Measurements from ENCODE around the gene RGL2. TPM values are rescaled to one million over a fixed set of nuclear protein-coding genes. Genes with fewer than 3 reads are reported as not detected.

The RGL2 gene
- polyA plus RNA-seq, 2 of the 4 experiments (the other 2 are of a cell fraction), result 11.6 to 13.9 TPM

DNA sequence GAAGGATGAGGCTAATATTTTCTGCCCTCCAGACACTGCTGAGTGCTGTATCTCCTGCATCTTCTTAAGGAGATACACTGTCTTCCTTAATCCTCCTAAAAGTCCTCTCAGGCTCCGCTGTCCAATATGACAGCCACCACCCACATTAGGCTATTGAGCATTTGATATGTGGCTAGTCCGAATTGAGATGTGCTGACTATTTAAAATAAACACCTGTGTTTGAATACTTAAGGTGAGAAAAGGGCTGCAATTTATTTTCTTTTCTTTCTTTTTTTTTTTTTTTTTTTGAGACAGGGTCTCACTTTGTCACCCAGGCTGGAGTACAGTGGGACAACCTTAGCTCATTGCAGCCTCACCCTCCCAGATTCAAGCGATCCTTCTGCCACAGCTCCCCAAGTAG lies 3.1 kb upstream of the RGL2 start:
- Histone ChIP-seq H3K9me3 (no peaks in the 10 kb centered on the region), H3K4me2 (no peak overlapping the region), H3K4me3 (no peak overlapping the region), H3K27ac (no peak overlapping the region), H3K4me1 (peaks cover 4% of the 10 kb centered on the region; the same call in 1 of the 3 replicates)
- TF ChIP-seq RARB (CRISPR knock-in tag; IDR thresholded peaks at IDR 0.05), result no peak
- no peak for TF ChIP-seq CHD4 (IDR thresholded peaks at IDR 0.05; ENCODE audit: borderline replicate concordance)
- no peak for TF ChIP-seq POLR2AphosphoS2 (conservative IDR thresholded peaks at IDR 0.05; ENCODE audit: low read length)
- TF ChIP-seq GATA3 (IDR thresholded peaks at IDR 0.05; ENCODE audit: borderline replicate concordance), result no peak
- TF ChIP-seq FOSL2 (IDR thresholded peaks at IDR 0.05), result no peak
- no peak for TF ChIP-seq FOSL2 (CRISPR knock-in tag; IDR thresholded peaks at IDR 0.05)
- no peak for TF ChIP-seq RFX5 (IDR thresholded peaks at IDR 0.05)
- no peak for TF ChIP-seq KDM5A (IDR thresholded peaks at IDR 0.05)
- TF ChIP-seq CBX8 (IDR thresholded peaks at IDR 0.05), result no peak
- no peak for TF ChIP-seq EHMT2 (IDR thresholded peaks at IDR 0.05; ENCODE audit: low read depth)
- TF ChIP-seq, protein P1, sequence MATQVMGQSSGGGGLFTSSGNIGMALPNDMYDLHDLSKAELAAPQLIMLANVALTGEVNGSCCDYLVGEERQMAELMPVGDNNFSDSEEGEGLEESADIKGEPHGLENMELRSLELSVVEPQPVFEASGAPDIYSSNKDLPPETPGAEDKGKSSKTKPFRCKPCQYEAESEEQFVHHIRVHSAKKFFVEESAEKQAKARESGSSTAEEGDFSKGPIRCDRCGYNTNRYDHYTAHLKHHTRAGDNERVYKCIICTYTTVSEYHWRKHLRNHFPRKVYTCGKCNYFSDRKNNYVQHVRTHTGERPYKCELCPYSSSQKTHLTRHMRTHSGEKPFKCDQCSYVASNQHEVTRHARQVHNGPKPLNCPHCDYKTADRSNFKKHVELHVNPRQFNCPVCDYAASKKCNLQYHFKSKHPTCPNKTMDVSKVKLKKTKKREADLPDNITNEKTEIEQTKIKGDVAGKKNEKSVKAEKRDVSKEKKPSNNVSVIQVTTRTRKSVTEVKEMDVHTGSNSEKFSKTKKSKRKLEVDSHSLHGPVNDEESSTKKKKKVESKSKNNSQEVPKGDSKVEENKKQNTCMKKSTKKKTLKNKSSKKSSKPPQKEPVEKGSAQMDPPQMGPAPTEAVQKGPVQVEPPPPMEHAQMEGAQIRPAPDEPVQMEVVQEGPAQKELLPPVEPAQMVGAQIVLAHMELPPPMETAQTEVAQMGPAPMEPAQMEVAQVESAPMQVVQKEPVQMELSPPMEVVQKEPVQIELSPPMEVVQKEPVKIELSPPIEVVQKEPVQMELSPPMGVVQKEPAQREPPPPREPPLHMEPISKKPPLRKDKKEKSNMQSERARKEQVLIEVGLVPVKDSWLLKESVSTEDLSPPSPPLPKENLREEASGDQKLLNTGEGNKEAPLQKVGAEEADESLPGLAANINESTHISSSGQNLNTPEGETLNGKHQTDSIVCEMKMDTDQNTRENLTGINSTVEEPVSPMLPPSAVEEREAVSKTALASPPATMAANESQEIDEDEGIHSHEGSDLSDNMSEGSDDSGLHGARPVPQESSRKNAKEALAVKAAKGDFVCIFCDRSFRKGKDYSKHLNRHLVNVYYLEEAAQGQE (IDR thresholded peaks at IDR 0.05), result no peak
- no peak for TF ChIP-seq ZNF302 (CRISPR knock-in tag; IDR thresholded peaks at IDR 0.05)
- TF ChIP-seq, protein P2, sequence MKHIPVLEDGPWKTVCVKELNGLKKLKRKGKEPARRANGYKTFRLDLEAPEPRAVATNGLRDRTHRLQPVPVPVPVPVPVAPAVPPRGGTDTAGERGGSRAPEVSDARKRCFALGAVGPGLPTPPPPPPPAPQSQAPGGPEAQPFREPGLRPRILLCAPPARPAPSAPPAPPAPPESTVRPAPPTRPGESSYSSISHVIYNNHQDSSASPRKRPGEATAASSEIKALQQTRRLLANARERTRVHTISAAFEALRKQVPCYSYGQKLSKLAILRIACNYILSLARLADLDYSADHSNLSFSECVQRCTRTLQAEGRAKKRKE (CRISPR knock-in tag; IDR thresholded peaks at IDR 0.05; ENCODE audit: low read depth), result no peak
- no peak for TF ChIP-seq CHD2 (IDR thresholded peaks at IDR 0.05; ENCODE audit: low read length, partially characterized antibody)
- ATAC-seq (no peak), DNase-seq (ENCODE audit: low read depth in 1 of 2, low spot score in 1 of 2) (no peak), FAIRE-seq (no peak)
- ChIA-PET POLR2A (no interaction called here), CTCF (interaction anchor here (0.6 to 3.8 kb wide), 4 partner anchors 9 to 376 kb away, joined by 3 to 40 read pairs (median 4); partner anchors contain the start of gene TAPBP)
- 97% methylated on average over 3 of the region's 3 CpGs for WGBS (ENCODE audit: missing lambda C conversion rate)

DNA sequence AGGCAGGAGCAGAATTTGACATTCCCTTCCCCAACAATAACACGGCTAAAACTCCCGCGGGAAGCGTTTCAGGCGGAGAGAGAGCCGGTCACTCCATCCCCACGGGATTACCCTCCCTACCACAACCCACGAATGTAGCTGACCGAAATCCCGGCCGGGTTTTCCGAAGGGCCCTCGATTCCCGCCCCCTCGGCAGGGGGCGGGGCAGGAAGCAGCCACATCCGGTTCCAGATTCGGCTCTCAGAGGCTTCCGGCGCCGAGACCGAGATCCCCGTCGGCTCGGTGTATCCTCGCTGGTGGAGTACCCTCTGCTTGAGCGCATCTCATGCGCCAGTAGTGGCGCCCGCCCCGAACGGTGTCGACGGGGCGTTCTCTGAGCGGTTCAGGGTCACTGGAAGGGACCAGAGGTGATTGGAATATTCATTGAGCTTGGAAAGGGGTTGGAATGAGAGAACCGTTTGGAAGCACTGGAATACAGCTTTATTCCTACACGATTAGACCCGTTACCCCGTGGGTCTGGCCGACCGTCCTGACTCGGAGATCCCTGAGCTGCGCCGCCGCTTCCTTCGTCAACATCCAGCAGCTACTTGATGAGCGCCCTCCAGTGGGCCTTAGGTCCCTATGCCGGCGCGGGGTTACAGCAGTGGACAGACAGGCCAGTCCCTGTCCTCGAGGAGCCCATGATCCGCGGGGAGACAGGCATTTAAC lies 649 bp upstream of the RGL2 start:
- peak; percentile 80 for ATAC-seq
- Histone ChIP-seq H3K9me3 (no peaks in the 10 kb centered on the region), H3K4me2 (peak overlapping the region; percentile 86), H3K4me1 (peaks cover 4% of the 10 kb centered on the region; the same call in 1 of the 3 replicates), H3K4me3 (peak overlapping the region; percentile 53), H3K27ac (peak overlapping the region; percentile 72 to 98)
- POLR2A ChIA-PET, result interaction anchor here (0.7 to 1.6 kb wide), 12 partner anchors 9 to 327 kb away, joined by 3 to 20 read pairs (median 4); partner anchors contain the start of genes B3GALT4, PFDN6, RPS18 and TAPBP
- CTCF ChIA-PET, result interaction anchor here (0.6 to 3.8 kb wide), 11 partner anchors 9 to 107 kb away, joined by 3 to 40 read pairs (median 6); partner anchors contain the start of genes B3GALT4, PFDN6, RPS18 and TAPBP
- under 1% methylated on average over 34 of the region's 54 CpGs for WGBS (ENCODE audit: missing lambda C conversion rate)
- TF ChIP-seq, protein P3, sequence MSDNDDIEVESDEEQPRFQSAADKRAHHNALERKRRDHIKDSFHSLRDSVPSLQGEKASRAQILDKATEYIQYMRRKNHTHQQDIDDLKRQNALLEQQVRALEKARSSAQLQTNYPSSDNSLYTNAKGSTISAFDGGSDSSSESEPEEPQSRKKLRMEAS (IDR thresholded peaks at IDR 0.05), result 0 out of 2 replicates have a peak, but pooled peaks have one; percentile 12
- TF ChIP-seq JUN (IDR thresholded peaks at IDR 0.05), result peak; percentile 77 to 83; a peak in 4 of 5 replicates
- TF ChIP-seq, protein P4, sequence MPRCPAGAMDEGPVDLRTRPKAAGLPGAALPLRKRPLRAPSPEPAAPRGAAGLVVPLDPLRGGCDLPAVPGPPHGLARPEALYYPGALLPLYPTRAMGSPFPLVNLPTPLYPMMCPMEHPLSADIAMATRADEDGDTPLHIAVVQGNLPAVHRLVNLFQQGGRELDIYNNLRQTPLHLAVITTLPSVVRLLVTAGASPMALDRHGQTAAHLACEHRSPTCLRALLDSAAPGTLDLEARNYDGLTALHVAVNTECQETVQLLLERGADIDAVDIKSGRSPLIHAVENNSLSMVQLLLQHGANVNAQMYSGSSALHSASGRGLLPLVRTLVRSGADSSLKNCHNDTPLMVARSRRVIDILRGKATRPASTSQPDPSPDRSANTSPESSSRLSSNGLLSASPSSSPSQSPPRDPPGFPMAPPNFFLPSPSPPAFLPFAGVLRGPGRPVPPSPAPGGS (IDR thresholded peaks at IDR 0.05), result peak; percentile 72; the same call in 1 of the 3 replicates
- TF ChIP-seq POLR2A (IDR thresholded peaks at IDR 0.05; ENCODE audit: low read length), result peak; percentile 83
- 0 out of 2 replicates have a peak, but pooled peaks have one; percentile 73 for TF ChIP-seq POLR2AphosphoS2 (conservative IDR thresholded peaks at IDR 0.05; ENCODE audit: low read length)
- TF ChIP-seq HEYL (CRISPR knock-in tag; IDR thresholded peaks at IDR 0.05), result no peak
- TF ChIP-seq, protein P5, sequence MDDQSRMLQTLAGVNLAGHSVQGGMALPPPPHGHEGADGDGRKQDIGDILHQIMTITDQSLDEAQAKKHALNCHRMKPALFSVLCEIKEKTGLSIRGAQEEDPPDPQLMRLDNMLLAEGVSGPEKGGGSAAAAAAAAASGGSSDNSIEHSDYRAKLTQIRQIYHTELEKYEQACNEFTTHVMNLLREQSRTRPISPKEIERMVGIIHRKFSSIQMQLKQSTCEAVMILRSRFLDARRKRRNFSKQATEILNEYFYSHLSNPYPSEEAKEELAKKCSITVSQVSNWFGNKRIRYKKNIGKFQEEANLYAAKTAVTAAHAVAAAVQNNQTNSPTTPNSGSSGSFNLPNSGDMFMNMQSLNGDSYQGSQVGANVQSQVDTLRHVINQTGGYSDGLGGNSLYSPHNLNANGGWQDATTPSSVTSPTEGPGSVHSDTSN (IDR thresholded peaks at IDR 0.05), result peak; percentile 66; the same call in 1 of the 2 replicates
- TF ChIP-seq MYC (IDR thresholded peaks at IDR 0.05; ENCODE audit: borderline replicate concordance, low read length), result no peak
- no peak for TF ChIP-seq TFCP2L1 (CRISPR knock-in tag; IDR thresholded peaks at IDR 0.05)
- no peak for TF ChIP-seq CHD2 (IDR thresholded peaks at IDR 0.05; ENCODE audit: low read length, partially characterized antibody)
- TF ChIP-seq PHF8 (IDR thresholded peaks at IDR 0.05; ENCODE audit: borderline replicate concordance, low read depth), result peak; percentile 49; the same call in 1 of the 2 replicates
- TF ChIP-seq, protein P6, sequence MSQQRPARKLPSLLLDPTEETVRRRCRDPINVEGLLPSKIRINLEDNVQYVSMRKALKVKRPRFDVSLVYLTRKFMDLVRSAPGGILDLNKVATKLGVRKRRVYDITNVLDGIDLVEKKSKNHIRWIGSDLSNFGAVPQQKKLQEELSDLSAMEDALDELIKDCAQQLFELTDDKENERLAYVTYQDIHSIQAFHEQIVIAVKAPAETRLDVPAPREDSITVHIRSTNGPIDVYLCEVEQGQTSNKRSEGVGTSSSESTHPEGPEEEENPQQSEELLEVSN (IDR thresholded peaks at IDR 0.05; ENCODE audit: borderline replicate concordance, low read depth), result 0 out of 2 replicates have a peak, but pooled peaks have one; percentile 40
- TF ChIP-seq RAD21 (conservative IDR thresholded peaks at IDR 0.05 in 1 of 2, IDR thresholded peaks at IDR 0.05 in 1 of 2), result peak; percentile 31; a peak in 1 of 5 replicates
- TF ChIP-seq, protein P7, sequence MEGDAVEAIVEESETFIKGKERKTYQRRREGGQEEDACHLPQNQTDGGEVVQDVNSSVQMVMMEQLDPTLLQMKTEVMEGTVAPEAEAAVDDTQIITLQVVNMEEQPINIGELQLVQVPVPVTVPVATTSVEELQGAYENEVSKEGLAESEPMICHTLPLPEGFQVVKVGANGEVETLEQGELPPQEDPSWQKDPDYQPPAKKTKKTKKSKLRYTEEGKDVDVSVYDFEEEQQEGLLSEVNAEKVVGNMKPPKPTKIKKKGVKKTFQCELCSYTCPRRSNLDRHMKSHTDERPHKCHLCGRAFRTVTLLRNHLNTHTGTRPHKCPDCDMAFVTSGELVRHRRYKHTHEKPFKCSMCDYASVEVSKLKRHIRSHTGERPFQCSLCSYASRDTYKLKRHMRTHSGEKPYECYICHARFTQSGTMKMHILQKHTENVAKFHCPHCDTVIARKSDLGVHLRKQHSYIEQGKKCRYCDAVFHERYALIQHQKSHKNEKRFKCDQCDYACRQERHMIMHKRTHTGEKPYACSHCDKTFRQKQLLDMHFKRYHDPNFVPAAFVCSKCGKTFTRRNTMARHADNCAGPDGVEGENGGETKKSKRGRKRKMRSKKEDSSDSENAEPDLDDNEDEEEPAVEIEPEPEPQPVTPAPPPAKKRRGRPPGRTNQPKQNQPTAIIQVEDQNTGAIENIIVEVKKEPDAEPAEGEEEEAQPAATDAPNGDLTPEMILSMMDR (IDR thresholded peaks at IDR 0.05), result peak; percentile 63
- peak; percentile 74 to 89 for DNase-seq (ENCODE audit: low read depth in 1 of 2, low spot score in 1 of 2)
- FAIRE-seq, result no peak

Data from A549 (cell line).